ENCODE data around the gene SMC5.

DNA sequence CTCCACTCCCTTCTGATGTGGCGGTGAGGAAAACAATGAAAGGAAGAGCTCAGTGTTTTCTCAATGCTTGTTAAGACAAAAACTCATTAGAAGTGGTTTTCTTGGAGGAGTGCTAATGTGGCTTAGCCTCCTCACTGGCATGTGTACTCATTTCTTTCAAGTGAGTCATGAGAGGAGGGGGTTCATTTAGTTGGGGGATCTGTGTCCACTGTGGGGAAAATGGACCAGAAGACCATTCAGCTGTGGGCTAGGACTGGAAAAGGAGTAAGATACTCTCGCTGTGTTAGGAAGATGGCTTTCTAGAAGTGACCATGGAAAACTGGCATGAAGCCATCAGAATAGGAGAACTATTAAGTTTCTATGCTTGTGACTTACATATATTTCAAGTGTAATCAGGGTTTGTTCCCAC lies 132.2 kb downstream of the SMC5 start:
- TF ChIP-seq, protein P1, sequence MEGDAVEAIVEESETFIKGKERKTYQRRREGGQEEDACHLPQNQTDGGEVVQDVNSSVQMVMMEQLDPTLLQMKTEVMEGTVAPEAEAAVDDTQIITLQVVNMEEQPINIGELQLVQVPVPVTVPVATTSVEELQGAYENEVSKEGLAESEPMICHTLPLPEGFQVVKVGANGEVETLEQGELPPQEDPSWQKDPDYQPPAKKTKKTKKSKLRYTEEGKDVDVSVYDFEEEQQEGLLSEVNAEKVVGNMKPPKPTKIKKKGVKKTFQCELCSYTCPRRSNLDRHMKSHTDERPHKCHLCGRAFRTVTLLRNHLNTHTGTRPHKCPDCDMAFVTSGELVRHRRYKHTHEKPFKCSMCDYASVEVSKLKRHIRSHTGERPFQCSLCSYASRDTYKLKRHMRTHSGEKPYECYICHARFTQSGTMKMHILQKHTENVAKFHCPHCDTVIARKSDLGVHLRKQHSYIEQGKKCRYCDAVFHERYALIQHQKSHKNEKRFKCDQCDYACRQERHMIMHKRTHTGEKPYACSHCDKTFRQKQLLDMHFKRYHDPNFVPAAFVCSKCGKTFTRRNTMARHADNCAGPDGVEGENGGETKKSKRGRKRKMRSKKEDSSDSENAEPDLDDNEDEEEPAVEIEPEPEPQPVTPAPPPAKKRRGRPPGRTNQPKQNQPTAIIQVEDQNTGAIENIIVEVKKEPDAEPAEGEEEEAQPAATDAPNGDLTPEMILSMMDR (conservative IDR thresholded peaks at IDR 0.05): no peak
- TF ChIP-seq ZFX (IDR thresholded peaks at IDR 0.05): no peak

Data from C4-2B (cell line).